GM06990 (cell line): ENCODE data around the gene BTRC.

Source experiments
- DNase-seq: peaks from one replicate; pipeline ENCODE4 v3.0.0-alpha.2; 2011; ENCODE audit not compliant: insufficient read length; ENCODE audit errors: extremely low read depth
- H3K27me3 ChIP-seq: replicated peaks from 2 replicates; pipeline ENCODE4 v1.6.0; 2011; ENCODE audit warnings: low read length; ENCODE audit not compliant: control insufficient read depth, insufficient read depth
- H3K36me3 ChIP-seq: 2 replicates; pipeline ENCODE4 v1.5.1; 2011; ENCODE audit warnings: low read length; ENCODE audit not compliant: control insufficient read depth, insufficient read depth
- H3K4me3 ChIP-seq: replicated peaks from 2 replicates; pipeline ENCODE4 v1.5.1; 2011; ENCODE audit warnings: low read depth, mild to moderate bottlenecking, control low read depth, low read length
- TF ChIP-seq, protein P1 (sequence below): IDR thresholded peaks from 2 replicates; pipeline ENCODE4 v1.5.1; 2011; ENCODE audit warnings: low read length, control low read depth, mild to moderate bottlenecking, inconsistent platforms; ENCODE audit not compliant: insufficient read depth, poor library complexity, severe bottlenecking

Gene BTRC

DNA sequence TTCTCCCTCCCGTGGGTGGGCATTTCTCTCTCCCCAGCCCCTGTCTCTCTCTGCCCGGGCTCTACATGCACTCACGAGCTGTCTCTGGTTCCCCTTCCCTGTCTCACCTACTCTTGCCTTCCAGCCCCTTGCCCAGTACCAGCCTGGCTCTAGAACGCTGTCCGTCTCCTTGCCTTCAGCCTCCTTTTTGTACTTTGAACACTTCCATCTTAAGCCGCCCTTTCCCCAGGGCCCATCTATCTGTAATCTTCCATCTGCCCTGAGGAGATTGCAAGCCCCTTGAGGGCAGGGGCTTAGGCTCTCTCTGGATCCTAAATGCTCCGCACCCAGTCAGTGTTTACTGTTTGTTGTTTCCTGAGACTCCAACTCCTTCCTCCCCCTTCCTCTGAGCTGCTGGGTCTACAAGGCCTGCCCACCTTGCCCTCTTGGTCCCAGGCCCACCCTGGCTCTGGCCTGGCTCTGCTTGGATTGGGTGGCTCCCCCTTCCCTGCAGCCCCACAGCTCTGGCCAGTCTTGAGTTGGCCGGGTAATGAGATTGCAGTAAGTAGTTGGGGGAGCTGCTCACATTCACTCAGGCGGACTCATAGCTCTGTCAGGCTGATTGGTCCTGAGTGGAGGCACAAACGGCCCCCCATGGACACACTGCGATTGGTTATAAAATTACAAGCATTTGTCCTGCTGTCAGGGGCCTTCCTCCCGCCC is 205.8 kb downstream of the BTRC start:
- Histone ChIP-seq H3K4me3 (no peak overlapping the region), H3K36me3 (no peaks in the 10 kb centered on the region), H3K27me3 (no peaks in the 10 kb centered on the region)
- DNase-seq: no peak
- TF ChIP-seq, protein P1, sequence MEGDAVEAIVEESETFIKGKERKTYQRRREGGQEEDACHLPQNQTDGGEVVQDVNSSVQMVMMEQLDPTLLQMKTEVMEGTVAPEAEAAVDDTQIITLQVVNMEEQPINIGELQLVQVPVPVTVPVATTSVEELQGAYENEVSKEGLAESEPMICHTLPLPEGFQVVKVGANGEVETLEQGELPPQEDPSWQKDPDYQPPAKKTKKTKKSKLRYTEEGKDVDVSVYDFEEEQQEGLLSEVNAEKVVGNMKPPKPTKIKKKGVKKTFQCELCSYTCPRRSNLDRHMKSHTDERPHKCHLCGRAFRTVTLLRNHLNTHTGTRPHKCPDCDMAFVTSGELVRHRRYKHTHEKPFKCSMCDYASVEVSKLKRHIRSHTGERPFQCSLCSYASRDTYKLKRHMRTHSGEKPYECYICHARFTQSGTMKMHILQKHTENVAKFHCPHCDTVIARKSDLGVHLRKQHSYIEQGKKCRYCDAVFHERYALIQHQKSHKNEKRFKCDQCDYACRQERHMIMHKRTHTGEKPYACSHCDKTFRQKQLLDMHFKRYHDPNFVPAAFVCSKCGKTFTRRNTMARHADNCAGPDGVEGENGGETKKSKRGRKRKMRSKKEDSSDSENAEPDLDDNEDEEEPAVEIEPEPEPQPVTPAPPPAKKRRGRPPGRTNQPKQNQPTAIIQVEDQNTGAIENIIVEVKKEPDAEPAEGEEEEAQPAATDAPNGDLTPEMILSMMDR: no peak

DNA sequence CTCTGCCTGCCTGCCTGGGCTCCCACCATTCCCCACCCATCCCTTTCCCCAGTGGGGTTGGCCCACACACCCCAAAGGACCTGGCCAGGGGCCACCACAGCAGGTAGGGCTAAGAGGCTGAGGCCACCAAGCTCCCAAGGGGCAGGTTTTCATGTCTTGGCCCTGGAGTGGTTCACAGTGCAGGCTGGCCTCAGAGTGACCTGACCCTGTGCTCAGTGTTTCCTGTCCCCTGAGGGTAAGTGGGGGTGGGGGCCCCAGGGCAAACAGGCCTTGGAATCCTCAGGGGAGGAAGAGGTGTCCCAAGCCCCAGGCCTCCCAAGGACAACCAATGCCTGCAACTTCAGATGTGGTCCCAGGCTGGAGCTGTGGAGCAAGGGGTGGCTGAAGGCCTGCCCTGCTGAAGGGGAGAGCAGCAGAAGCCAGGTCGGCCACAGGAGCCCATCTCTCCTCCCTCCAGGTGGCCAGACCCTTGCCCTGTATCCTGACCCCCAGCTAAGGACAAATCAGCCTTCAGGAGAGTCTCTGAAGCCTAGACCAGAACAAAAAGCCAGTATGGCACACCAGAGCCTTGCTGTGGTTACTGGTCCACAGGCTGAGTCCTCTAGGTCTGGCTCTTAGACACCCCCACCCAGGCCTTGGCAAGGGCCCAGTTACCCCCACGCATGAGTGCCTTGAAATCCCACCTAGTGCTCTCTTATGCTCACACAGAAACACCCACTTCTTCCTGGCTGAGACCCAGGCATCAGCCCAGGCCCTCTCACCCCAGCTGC is 206.5 kb downstream of the BTRC start:
- Histone ChIP-seq H3K36me3 (no peaks in the 10 kb centered on the region), H3K27me3 (no peaks in the 10 kb centered on the region; the same call in 1 of the 2 replicates), H3K4me3 (no peak overlapping the region)
- DNase-seq: no peak
- TF ChIP-seq, protein P1: no peak

- TF ChIP-seq, protein P1: no peak
- H3K4me3 ChIP-seq: no peak overlapping the region
- no peaks in the 10 kb centered on the region; the same call in none of the 2 replicates for H3K27me3 ChIP-seq
- no peaks in the 10 kb centered on the region for H3K36me3 ChIP-seq
- no peak for DNase-seq
Observed at GRCh38 chr10:101561068-101561915, 207.3 kb downstream of the BTRC start.

DNA sequence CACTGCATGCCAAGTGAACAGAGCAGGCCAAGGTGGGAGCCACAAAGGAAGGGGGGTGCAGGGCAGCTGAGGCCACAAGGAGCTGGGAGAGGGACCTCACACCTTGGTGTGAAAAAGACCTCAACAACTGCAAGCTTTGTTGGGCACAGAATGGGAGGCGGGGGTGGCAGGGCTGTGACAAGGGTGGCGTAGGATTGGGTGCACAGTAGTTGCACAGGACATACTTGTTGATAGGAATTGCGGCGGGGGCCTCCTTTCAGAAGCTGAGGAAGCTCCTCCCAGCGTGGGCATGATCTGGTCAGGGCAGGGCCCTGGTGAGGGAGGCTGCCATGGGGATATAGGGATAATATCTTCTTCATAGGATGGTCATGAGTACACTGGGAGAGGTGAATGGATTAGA is 208.3 kb downstream of the BTRC start:
- Histone ChIP-seq H3K27me3 (no peaks in the 10 kb centered on the region; the same call in none of the 2 replicates), H3K4me3 (no peak overlapping the region), H3K36me3 (no peaks in the 10 kb centered on the region)
- TF ChIP-seq, protein P1: no peak
- DNase-seq: no peak

GRCh38 chr10:101563007-101563406 is 209.0 kb downstream of the BTRC start:
- DNase-seq: no peak
- Histone ChIP-seq H3K36me3 (no peaks in the 10 kb centered on the region), H3K27me3 (no peaks in the 10 kb centered on the region; the same call in none of the 2 replicates), H3K4me3 (no peak overlapping the region)
- TF ChIP-seq, protein P1: no peak
